T-helper 2 cell treated with Interferon-gamma antibody and Interleukin-4, amounts not matched to agents 5 μg/mL and 100 μg/mL, for 36 hours (primary cell): ENCODE results near the gene CA5A.
"Not testable (repeated sequence)": the region's sequence is repeated elsewhere in the genome, so short reads cannot be mapped to it uniquely, and the experiment has no call there.

Source experiments
- DNase-seq: peaks from one replicate; pipeline ENCODE4 v3.0.0; 2021; ENCODE audit warnings: low spot score
- H3K27ac Mint-ChIP-seq: one replicate; pipeline ENCODE4 v1.8.0; 2021; ENCODE audit warnings: mild to moderate bottlenecking, mixed read lengths
- H3K27me3 Mint-ChIP-seq: one replicate; pipeline ENCODE4 v1.8.0; 2021; ENCODE audit warnings: low read depth, mixed read lengths
- H3K36me3 Mint-ChIP-seq: one replicate; pipeline ENCODE4 v1.8.0; 2021; ENCODE audit warnings: low read depth, mixed read lengths
- H3K4me1 Mint-ChIP-seq: one replicate; pipeline ENCODE4 v1.8.0; 2021; ENCODE audit warnings: low read depth, mixed read lengths
- H3K4me3 Mint-ChIP-seq: one replicate; pipeline ENCODE4 v1.8.0; 2022; ENCODE audit warnings: mild to moderate bottlenecking, moderate library complexity, mixed read lengths
- H3K9me3 Mint-ChIP-seq: one replicate; pipeline ENCODE4 v1.8.0; 2021; ENCODE audit warnings: mixed read lengths

Gene CA5A

DNA sequence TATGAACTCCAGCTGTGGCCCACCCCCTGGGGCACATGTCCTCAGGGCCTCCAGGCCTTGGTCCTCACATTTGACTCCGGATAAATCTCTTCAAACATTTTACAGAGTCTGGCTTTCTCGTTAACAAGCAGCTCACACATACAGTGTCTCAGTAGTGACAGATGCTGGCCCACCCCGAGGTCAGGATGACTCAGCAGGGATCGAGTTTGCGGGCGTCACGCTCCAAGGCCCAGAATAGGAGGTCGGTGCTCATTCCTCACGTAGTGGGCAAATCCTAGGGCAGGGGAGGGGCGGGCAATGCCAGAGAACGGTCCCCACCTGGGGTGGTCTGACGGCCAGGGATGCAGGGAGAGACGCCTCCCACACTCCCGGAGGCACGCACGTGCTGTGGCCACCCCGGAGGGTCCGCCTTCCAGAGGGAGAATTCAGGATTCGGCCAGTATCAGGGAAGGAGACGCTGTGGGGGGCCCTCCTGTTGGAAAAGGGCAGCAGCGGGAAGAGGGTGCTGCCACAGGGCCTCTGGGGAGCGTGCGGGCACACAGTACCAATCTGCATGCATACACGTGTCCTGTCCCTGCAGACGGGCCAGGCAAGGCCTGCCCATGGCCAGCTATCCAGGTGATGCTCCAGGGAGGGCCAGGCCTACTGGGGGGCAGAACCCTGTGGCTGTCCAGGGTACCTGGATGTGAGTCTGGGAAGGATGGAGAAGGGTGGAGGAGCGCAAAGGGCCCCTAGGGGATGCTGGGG lies 75.6 kb downstream of the CA5A start:
- peaks cover 55% of the 10 kb centered on the region for H3K36me3 Mint-ChIP-seq
- H3K27ac Mint-ChIP-seq = peak overlapping the region; percentile 75
- peaks cover 51% of the 10 kb centered on the region for H3K4me1 Mint-ChIP-seq

DNA sequence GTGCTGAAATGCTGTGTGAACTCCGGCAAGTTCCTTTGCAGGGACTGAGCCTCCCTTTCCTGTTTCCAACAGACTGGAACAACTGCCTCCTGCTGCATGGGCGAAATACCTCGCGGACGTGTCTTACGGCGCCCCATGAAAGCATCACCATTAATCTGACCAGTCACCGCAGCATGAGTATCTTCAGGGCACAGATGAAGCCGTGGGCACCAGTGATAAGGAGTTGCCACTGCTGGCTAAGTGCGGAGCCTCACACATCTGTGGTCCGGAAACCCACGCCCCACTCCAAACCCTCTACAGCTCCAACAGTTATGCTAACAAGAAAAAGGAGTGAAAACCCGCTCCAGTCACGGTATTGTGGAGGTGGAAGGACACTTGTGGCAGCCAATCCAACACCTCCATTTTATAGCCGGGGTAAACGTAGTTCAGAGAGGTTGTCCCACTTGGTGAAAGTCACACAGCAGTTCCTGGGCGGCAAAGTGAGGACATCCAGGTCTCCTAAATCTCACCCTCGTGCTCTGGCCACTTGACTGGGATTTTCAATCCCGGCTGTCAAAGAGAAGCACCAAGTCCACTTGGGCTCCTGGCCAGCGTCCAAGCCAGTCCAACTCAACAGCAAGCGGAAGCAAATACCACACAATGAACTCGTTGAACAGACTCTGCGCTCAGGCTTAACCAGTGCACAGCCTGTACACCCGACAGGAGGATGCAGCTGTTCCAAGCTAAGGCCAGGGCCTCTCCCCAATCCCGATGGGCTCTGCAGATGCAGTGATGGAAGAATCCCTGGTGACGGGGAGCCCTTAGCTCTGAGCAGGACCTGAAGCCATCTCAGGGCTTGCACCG lies 78.0 kb downstream of the CA5A start:
- DNase-seq, H3K9me3 Mint-ChIP-seq, H3K27me3 Mint-ChIP-seq: not testable (repeated sequence)
- Mint-ChIP-seq H3K27ac (peak overlapping the region; percentile 67), H3K4me1 (peaks cover 52% of the 10 kb centered on the region), H3K4me3 (peak overlapping the region; percentile 36), H3K36me3 (peaks cover 47% of the 10 kb centered on the region)

More for the DNA sequence above, 75.6 kb downstream of the CA5A start:
- peak overlapping the region; percentile 43 for H3K4me3 Mint-ChIP-seq
- no peaks in the 10 kb centered on the region for H3K9me3 Mint-ChIP-seq
- DNase-seq = no peak
- H3K27me3 Mint-ChIP-seq = no peaks in the 10 kb centered on the region

DNA sequence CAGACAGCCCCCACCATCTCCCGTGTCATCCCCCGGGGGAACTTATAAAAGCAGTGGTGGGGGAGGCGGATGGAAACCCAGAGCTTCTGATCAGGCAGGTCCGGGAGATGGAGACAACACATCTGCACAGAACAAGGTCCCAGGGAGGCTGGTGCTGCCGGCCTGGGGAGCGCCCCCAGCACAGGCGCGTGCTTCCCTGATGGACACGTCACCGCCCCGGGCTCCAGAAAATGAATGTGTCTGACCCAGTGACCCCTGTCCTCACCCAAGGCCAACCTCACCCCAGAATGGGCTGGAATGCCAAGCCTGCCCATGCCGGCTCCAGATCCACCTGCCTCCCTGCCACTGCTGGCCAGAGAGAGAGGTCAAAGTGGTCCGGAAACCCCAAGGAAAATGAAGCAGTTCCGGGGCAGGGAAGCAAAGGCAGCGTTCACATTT lies 79.5 kb downstream of the CA5A start:
- Mint-ChIP-seq H3K36me3 (peaks cover 50% of the 10 kb centered on the region), H3K4me3 (peak overlapping the region; percentile 57), H3K27ac (peak overlapping the region; percentile 93), H3K9me3 (no peaks in the 10 kb centered on the region), H3K4me1 (peaks cover 58% of the 10 kb centered on the region), H3K27me3 (no peaks in the 10 kb centered on the region)
- no peak for DNase-seq

DNA sequence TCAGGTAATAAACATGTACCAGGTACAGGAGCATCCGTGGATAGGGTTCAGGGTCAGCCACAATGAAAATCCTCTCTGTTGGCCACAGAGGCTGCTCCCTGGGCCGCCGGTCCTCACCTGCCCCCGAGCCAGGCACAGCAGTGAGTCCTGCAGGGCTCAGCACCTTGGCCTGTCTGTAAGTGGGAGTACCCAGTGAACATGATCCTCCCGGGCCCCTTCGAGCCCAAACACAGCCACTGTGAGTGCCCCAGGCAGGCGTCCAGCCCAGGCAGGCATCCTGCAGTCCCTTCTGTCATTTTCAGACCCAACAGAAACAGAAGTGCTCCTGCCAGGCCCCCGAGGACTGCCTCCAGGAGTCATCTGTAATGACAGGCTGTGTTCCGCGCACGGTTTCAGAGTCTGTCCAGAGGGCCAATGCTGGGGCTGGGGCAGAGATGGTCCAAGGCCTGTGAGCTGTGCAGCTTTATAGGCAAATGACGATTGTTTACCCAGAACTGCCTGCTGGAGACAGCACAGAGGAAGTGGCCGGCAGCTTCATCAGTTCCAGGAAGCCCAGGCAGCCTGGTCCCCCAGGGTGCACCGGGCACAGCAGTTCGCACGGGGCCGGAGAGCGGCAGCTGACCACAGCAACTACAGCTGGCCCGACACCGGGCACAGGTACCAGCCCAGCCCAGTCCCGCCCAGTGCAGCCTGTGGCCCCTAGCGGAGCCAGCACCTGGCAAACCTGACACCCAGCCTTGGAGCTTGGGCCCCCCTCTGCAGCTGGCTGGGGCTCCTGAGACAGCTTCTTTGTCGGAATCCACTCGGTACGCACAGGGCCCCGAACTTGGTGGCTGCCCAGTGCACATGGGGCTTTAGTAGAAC lies 80.2 kb downstream of the CA5A start:
- Mint-ChIP-seq H3K9me3 (no peaks in the 10 kb centered on the region), H3K4me3 (peak overlapping the region; percentile 58), H3K27me3 (no peaks in the 10 kb centered on the region), H3K4me1 (peaks cover 58% of the 10 kb centered on the region), H3K27ac (peak overlapping the region; percentile 93), H3K36me3 (peaks cover 46% of the 10 kb centered on the region)
- DNase-seq = peak; percentile 50

DNA sequence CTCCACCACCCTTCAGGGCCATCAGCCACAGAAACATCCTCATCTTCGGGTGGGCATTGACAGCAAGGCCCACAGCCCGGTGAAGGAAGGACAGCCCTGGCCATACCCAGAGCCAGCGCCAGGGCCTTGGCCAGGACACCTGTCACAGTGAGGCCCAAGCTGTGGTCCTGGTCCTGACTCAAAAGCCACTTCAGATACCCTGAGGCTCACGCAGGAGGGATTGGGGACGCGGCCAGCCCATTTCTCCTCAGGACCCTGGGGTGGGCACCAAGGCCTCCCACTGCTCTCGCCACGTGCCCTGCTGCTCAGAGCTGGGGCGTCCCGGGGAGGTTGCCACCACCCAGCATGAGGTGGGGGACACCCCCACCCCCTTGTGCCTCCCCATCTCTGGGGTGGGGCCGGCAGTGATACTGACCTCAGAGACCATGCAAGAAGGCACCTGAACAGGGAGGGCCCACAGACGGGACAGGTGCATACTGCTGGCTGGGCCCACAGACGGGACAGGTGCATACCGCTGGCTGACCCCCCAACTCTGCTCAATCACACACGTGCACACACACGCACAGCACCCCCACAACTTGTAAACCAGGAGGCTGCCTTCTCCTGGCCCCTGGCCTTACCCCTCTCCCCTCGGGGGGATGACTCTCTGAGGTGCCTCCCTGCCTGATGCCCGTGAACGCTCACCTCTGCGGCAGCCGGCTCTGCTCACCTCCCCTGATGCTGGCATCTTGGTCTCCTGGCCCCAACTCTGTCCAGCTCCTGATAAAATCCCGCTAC lies 81.2 kb downstream of the CA5A start:
- Mint-ChIP-seq H3K36me3 (peaks cover 49% of the 10 kb centered on the region), H3K27ac (peak overlapping the region; percentile 93), H3K4me3 (peak overlapping the region; percentile 38), H3K27me3 (no peaks in the 10 kb centered on the region), H3K9me3 (no peaks in the 10 kb centered on the region), H3K4me1 (peaks cover 56% of the 10 kb centered on the region)
- DNase-seq = no peak

DNA sequence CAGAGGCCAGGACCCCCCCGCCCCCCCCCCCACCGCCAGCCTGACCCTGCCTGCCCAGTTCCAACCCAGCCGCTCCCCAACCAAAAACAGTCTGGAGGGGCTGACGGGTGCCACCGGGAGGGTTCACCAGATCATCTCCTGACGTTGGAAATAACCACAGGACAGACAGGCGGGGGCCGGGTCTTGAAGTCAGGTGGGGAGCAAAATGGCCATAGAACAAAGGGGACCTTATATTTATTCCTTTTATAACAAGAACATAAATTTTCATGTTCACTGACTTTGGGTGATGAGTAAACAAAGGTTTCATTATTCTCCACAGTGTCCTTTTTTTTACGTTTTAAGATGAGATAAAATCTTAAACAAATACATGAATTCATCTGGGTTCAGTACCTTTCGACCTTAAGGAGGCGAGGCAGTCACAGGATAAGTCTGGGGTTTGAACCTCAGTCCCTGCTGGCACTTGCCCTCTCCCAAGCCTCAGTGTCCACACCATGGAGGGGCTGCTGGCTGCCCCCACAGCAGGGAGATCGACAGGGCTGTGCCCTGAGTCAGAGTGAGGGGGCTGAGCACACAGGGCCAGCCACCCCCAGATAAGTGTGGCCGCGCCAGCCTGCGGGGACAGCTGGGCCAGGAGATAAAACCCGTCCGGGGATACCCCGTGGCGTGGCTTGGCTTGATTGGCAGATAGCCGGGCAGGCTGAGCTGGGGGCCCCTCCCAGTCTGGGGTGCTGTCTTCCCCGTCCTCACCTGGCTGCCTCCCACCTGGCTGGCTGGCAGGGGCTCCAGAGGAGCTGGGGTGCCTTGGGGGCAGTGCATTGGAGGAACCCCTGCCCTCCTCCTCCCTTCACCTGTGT lies 82.0 kb downstream of the CA5A start:
- peak; percentile 37 for DNase-seq
- Mint-ChIP-seq H3K36me3 (peaks cover 51% of the 10 kb centered on the region), H3K9me3 (no peaks in the 10 kb centered on the region), H3K27ac (peak overlapping the region; percentile 93), H3K27me3 (no peaks in the 10 kb centered on the region), H3K4me1 (peaks cover 53% of the 10 kb centered on the region), H3K4me3 (peak overlapping the region; percentile 76)

DNA sequence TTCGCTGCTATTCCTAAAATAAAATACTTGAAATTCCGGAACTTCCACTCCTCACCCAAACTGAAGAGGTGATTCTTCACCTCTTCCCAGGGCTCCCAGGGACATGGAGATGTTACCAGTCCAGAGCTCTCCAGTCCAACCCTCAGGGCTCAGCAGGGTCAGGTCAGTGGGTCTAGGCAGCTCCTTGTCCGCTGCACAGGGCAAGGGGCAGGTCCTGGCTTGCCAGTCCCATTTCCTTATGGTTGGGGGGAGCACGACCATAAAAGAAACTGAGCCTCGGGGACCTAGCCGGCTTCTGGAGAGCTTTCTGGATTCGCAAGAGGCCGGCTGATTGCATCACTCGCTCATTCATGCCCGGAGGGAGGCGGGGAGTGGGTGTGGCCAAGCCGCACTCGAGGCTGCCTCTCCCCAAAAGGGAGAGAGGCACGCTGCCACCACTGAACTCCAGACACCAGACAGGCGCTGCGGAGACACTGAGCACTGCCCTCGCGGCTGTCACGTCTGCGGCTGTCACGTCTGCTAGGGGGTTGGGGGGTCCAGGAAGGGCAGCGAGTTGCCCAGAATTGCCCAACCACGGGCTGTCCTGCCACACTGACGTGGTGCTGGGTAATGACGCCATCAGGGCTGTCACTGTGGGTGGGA lies 82.8 kb downstream of the CA5A start:
- Mint-ChIP-seq H3K36me3 (peaks cover 53% of the 10 kb centered on the region), H3K9me3 (no peaks in the 10 kb centered on the region), H3K27ac (peak overlapping the region; percentile 88), H3K4me1 (peaks cover 52% of the 10 kb centered on the region), H3K4me3 (peak overlapping the region; percentile 79), H3K27me3 (no peaks in the 10 kb centered on the region)
- peak; percentile 83 for DNase-seq

DNA sequence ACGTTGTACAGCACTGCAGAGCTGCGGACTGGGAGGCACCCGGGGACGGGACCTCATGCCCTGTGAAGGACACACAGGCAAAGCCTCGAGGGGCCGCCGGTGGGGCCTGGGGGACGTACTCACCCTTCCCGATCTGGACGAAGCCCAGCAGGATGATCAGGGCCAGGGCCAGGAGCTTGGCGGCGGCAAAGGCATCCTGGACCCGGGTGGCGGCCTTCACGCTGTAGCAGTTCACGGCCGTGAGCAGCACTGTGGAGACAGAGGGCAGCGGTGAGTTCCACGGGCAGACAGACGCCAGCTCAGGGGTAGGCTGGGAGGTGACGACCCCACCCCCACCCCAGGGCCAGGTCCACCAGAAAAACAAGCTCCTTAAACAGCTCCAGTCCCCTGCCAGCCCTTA lies 84.7 kb downstream of the CA5A start:
- no peak for DNase-seq
- Mint-ChIP-seq H3K4me1 (peaks cover 33% of the 10 kb centered on the region), H3K27me3 (no peaks in the 10 kb centered on the region), H3K36me3 (peaks cover 47% of the 10 kb centered on the region), H3K27ac (no peak overlapping the region), H3K9me3 (no peaks in the 10 kb centered on the region), H3K4me3 (no peak overlapping the region)

DNA sequence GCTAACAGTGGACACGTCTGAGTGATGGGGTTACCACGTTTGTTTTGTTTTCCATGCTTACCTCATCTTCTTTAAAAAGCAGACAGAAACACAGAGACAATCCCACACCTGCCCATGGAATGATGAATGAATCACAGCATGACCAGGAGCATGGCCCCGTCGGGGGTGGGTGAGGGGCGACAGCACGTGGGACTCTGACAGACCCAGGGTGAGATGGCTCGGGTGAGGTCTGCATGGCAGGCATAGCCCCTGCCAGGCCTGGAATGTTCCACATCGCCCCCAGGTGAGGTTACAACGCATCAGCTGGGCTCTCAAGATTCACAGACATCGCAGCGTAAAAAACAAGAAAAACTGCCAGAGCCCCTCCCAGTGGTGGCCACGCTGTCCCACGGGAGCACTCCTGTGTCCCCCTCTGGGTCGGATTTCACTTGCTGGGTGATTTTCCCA lies 85.2 kb downstream of the CA5A start:
- H3K9me3 Mint-ChIP-seq = no peaks in the 10 kb centered on the region
- H3K4me3 Mint-ChIP-seq = no peak overlapping the region
- peaks cover 32% of the 10 kb centered on the region for H3K4me1 Mint-ChIP-seq
- no peaks in the 10 kb centered on the region for H3K27me3 Mint-ChIP-seq
- H3K27ac Mint-ChIP-seq = no peak overlapping the region
- DNase-seq = no peak
- peaks cover 47% of the 10 kb centered on the region for H3K36me3 Mint-ChIP-seq

DNA sequence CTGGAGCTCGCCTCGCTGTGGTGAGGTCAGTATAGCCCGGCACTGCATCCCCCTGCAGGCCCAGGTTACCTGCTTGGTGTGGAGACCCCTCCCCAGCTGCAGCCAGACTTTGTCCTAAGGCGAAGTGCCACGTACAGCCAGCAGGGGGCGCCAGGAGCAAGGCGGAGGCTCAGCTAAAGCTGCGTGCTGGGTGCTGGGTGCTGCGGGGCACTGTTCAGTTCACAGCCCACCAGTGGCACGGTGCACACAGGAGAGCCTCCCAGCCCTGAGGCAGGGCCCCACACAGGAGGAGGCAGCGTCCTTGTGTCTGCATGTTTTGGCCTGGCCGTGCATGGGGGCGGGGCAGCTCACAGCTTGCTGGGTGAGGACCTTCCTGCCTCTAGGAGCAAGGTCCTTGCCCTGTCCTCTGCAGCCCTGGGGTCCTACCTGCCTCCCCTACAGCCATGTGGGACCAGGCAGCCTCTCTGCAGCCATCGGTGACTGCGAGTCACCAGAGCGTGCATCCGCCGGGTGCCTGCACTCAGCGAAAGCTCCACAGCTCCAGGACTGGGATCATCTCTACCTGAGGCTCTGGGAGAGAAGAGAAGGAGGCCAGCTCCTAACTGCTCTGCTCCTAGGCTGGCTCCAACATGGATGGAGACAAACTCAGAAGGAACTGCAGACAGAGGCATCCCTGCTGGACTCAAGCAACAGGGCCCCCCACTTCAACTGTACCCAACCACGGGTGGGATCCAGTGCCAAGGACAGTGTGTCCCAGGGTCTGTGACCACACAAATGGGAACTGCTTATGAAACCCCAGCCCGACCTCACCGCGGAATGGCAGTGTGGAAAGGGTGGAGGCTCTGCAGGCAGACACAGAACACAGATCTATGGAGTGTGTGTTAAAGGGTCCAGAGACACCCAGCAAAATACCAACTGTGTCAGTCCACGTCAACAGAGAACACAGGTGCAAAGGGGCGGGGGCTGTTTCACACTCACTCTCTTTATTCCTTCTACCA lies 86.0 kb downstream of the CA5A start:
- Mint-ChIP-seq H3K36me3 (peaks cover 39% of the 10 kb centered on the region), H3K4me3 (no peak overlapping the region), H3K9me3 (no peaks in the 10 kb centered on the region), H3K27ac (no peak overlapping the region), H3K4me1 (peaks cover 24% of the 10 kb centered on the region), H3K27me3 (no peaks in the 10 kb centered on the region)
- peak; percentile 55 for DNase-seq

DNA sequence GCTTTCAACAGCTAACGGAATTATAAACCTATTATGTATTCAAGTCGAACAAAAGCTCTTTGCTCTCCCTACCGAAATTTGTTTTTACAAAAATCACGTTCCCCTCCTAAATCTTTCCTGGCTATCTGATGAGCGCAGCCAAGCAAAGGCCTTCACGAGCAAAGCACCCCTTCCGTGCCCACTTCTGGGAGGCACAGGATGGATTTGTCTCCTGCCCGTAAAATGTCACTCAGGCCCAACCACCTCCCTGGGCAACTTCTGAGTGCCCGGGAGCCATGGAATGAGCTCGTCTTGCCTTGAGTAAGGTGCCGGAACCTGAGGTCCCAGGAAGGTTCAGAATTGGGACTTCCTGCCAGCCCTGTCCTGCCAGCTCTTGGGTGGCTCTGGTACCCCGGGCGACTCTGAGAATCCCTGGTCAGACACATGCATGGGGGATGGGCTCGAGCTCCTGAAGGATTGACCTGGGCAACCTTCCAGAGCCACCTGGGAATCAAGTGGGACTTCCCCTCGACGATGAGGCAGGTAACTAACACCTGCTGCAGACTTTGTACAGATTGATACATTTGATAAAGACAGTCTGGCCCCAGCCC lies 86.8 kb downstream of the CA5A start:
- no peak overlapping the region for H3K27ac Mint-ChIP-seq
- H3K27me3 Mint-ChIP-seq = no peaks in the 10 kb centered on the region
- H3K9me3 Mint-ChIP-seq = no peaks in the 10 kb centered on the region
- H3K36me3 Mint-ChIP-seq = peaks cover 42% of the 10 kb centered on the region
- DNase-seq = no peak
- no peak overlapping the region for H3K4me3 Mint-ChIP-seq
- H3K4me1 Mint-ChIP-seq = peaks cover 20% of the 10 kb centered on the region
